GM12878 (cell line): Measurements from ENCODE around the gene TMPRSS3. TPM values are rescaled to one million over a fixed set of nuclear protein-coding genes. Genes with fewer than 3 reads are reported as not detected.

Source experiments
- ATAC-seq: fragments of 200-7000 bp; cut with Tn5 transposase; 3 replicates; pipeline ENCODE4 v1.9.1; 2020; ENCODE audit warnings: mild to moderate bottlenecking, moderate library complexity
- BruUV-seq: library from RNA; stranded (reverse); fragments of 400-500 nt; replicated peaks from 2 replicates; lab custom pipeline; 2021; lab: Mats Ljungman, UMichigan
- CTCF ChIA-PET: fragments of 300-600 bp; sonication (Branson Sonifier 250); formaldehyde crosslinking; extraction: SDS; loops from one replicate; lab custom pipeline; 2021; ENCODE audit warnings: inconsistent platforms; lab: Yijun Ruan, JAX
- POLR2A ChIA-PET: fragments of 350-600 bp; formaldehyde crosslinking; extraction: SDS; loops from one replicate; lab custom pipeline; 2021; ENCODE audit warnings: inconsistent platforms; lab: Charles Lee
- RAD21 ChIA-PET: fragments of 300-600 bp; sonication (Branson Sonifier 250); formaldehyde crosslinking; loops from one replicate; lab custom pipeline; 2023; ENCODE audit warnings: antibody characterized with exemption; ENCODE audit not compliant: unreplicated experiment; lab: Charles Lee
- SMC1A ChIA-PET: fragments of 300-600 bp; sonication (Branson Sonifier 250); formaldehyde crosslinking; loops from one replicate; lab custom pipeline; 2023; ENCODE audit not compliant: unreplicated experiment, uncharacterized antibody; lab: Charles Lee
- DNase-seq: peaks from one replicate; pipeline ENCODE4 v3.0.0-alpha.2; 2011; ENCODE audit warnings: low read depth, low spot score
- FAIRE-seq: peaks from 3 replicates; lab custom pipeline; 2011; peaks lifted over from hg19 to GRCh38; lab: Jason Lieb, UNC
- H2AFZ ChIP-seq: 2 replicates; pipeline ENCODE4 v1.6.0; 2011; ENCODE audit warnings: low read depth, low read length, control low read depth; ENCODE audit not compliant: control insufficient read depth
- H3K27ac ChIP-seq: 2 replicates; pipeline ENCODE4 v1.5.1; 2011; ENCODE audit warnings: control low read depth; ENCODE audit not compliant: control insufficient read depth, insufficient read depth
- H3K27me3 ChIP-seq, 2 experiments: replicated peaks in 1 of 2; 2 replicates each; pipeline versions ENCODE4 v1.6.0 to v1.6.1; 2011; ENCODE audit warnings: low read length in 1 of 2; ENCODE audit not compliant: control insufficient read depth in 2 of 2, insufficient read depth in 2 of 2
- H3K36me3 ChIP-seq, 2 experiments: 2 replicates each; pipeline ENCODE4 v1.5.1; 2011; ENCODE audit warnings: low read length in 1 of 2; ENCODE audit not compliant: control insufficient read depth in 2 of 2, insufficient read depth in 2 of 2
- H3K4me1 ChIP-seq: 2 replicates; pipeline ENCODE4 v1.6.1; 2011; ENCODE audit warnings: mild to moderate bottlenecking, low read length, moderate library complexity, mixed read lengths; ENCODE audit not compliant: control insufficient read depth, insufficient read depth
- H3K4me2 ChIP-seq: 2 replicates; pipeline ENCODE4 v1.6.0; 2011; ENCODE audit warnings: control low read depth; ENCODE audit not compliant: control insufficient read depth, insufficient read depth
- H3K4me3 ChIP-seq: fragments of 200-600 bp; sonication (generic); 2 replicates; pipeline ENCODE4 v1.5.1; 2016
- H3K79me2 ChIP-seq: 2 replicates; pipeline ENCODE4 v1.6.0; 2011; ENCODE audit warnings: low read length; ENCODE audit not compliant: control insufficient read depth, insufficient read depth
- H3K9ac ChIP-seq: 2 replicates; pipeline ENCODE4 v1.8.0; 2011; ENCODE audit warnings: low read length, control low read depth, mixed read lengths; ENCODE audit not compliant: control insufficient read depth, insufficient read depth
- H3K9me3 ChIP-seq: replicated peaks from 3 replicates; pipeline ENCODE4 v1.5.1; 2011; ENCODE audit warnings: mild to moderate bottlenecking, low read length; ENCODE audit not compliant: control insufficient read depth, insufficient read depth
- H4K20me1 ChIP-seq: 2 replicates; pipeline ENCODE4 v1.6.0; 2011; ENCODE audit not compliant: control insufficient read depth, insufficient read depth
- CEBPB ChIP-seq, 2 experiments: fragments of 150-350 bp in 1 of 2; IDR thresholded peaks; 2 replicates each; pipeline ENCODE4 v1.6.1; 2012 to 2014; ENCODE audit warnings: low read depth in 2 of 2, low read length in 2 of 2, borderline replicate concordance in 1 of 2, inconsistent platforms in 1 of 2
- WGBS: methylation state at CpG from one replicate; pipeline ENCODE4 v1.1.6; 2016; ENCODE audit warnings: low lambda C conversion rate; ENCODE audit not compliant: insufficient replicate concordance, insufficient coverage; ENCODE audit errors: missing lambda C conversion rate; 5-methylcytosine and 5-hydroxymethylcytosine counted together
- in situ Hi-C: fragments of 300-500 bp; cut with MboI; formaldehyde crosslinking; loops from 9 replicates; pipeline ENCODE4 v1.14.3; 2018; ENCODE audit warnings: mixed read lengths
- intact Hi-C: fragments of 100-400 bp; cut with micrococcal nuclease; formaldehyde crosslinking; loops from one replicate; pipeline ENCODE4 v1.14.2; 2022; ENCODE audit not compliant: unreplicated experiment
- polyA plus RNA-seq, 11 experiments: library from polyadenylated mRNA; depleted of rRNA in 4 of 11; unstranded in 6 of 11; stranded (reverse) in 5 of 11; fragments of >200 nt; fragmentation: Nextera tagmentation in 4 of 11; fragmentation: Illumina TruSeq in 1 of 11; extraction: Ambion mirVana in 4 of 11; extraction: Trizol in 1 of 11; gene quantifications; 1 replicate in 1 of 11; 2 replicates in 10 of 11; pipeline versions ENCODE4 v1.2.1 to v1.2.3, GENCODE V29; 2011 to 2016; ENCODE audit warnings: inconsistent platforms in 2 of 11, missing spikeins in 2 of 11, low read depth in 1 of 11
- total RNA-seq, 4 experiments: library from RNA; depleted of rRNA in 3 of 4; stranded (reverse); fragments of >200 nt in 3 of 4; fragmentation: Illumina TruSeq in 1 of 4; extraction: Trizol in 1 of 4; gene quantifications; 2 replicates each; pipeline versions ENCODE4 v1.2.1 to v1.2.3, GENCODE V29; 2013 to 2021
- TF ChIP-seq, protein P1 (sequence below): IDR thresholded peaks from 2 replicates; pipeline ENCODE4 v1.6.1; 2011; ENCODE audit warnings: borderline replicate concordance, low read depth, mild to moderate bottlenecking, moderate library complexity, low read length; ENCODE audit not compliant: insufficient read depth, poor library complexity, severe bottlenecking

Gene TMPRSS3
- total and polyA plus RNA-seq, 10 of the 15 experiments (the other 5 are each of a cell fraction or from before 2014, with no cell fraction given), result 0.51 to 1.5 (median 0.82) TPM; not detected in 1

DNA sequence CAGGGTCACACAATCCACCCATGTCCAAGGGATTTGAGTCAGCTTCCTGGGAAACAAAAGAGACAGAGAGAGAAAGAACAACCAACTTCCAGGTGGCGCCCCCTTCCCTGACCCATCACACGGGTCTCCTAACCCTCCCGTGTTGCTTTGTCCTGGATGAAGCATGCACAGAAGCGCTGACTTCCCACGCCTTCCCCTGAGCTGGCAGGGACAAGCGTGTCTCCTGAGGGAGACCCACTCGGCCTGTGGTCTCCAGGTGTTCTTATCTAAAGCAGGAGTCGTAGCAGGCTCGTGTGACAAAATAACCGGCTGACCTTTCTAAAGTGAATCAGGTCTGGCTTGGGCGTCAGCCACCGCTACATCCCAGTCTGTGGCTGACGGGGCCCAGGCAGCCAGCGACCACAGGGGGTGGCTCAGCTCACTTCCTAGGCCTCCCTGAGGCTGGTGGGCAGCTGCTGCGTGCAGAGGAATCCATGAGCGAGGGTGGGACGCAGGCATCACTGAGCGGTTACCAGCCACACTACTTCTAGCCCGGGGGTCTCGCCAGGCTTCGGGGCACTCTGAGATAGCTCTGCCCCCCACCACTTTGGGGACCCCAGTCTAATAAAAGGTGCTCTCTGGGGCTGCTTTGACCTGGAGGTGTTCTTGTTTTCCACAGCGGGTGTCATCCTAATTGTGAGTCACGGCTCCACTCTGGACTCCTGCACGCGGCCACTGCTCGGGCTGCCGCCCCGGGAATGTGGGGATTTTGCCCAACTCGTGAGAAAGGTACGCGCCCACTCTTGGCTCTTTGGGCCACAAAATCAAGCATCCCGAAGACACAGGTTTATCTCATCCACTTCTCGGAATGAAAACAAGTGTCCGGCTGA, 48.3 kb upstream of the TMPRSS3 start:
- BruUV-seq, result no TSS peak
- Histone ChIP-seq H3K79me2 (no peaks in the 10 kb centered on the region), H3K36me3 (no peaks in the 10 kb centered on the region), H4K20me1 (no peaks in the 10 kb centered on the region), H3K9me3 (no peaks in the 10 kb centered on the region), H3K27ac (no peak overlapping the region), H3K4me3 (no peak overlapping the region), H3K27me3 (no peaks in the 10 kb centered on the region), H2AFZ (no peak overlapping the region), H3K4me1 (peaks cover 24% of the 10 kb centered on the region), H3K4me2 (no peak overlapping the region), H3K9ac (no peak overlapping the region)
- intact Hi-C loops, result loop anchor here (5.0 kb wide), 1 partner anchor 67 kb away; no protein-coding TSS in a partner anchor
- in situ Hi-C loops, result no loop called here
- WGBS, result 70% methylated on average over 33 of the region's 34 CpGs
- ATAC-seq, result no peak
- no peak for TF ChIP-seq CEBPB (IDR thresholded peaks at IDR 0.05; ENCODE audit: borderline replicate concordance in 1 of 2, low read depth in 2 of 2, low read length in 2 of 2)
- TF ChIP-seq, protein P1, sequence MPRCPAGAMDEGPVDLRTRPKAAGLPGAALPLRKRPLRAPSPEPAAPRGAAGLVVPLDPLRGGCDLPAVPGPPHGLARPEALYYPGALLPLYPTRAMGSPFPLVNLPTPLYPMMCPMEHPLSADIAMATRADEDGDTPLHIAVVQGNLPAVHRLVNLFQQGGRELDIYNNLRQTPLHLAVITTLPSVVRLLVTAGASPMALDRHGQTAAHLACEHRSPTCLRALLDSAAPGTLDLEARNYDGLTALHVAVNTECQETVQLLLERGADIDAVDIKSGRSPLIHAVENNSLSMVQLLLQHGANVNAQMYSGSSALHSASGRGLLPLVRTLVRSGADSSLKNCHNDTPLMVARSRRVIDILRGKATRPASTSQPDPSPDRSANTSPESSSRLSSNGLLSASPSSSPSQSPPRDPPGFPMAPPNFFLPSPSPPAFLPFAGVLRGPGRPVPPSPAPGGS, result peak; percentile 31
- ChIA-PET CTCF (no interaction called here), RAD21 (interaction anchor here (0.9 to 5.9 kb wide), 4 partner anchors 21 to 69 kb away, joined by 3 to 81 read pairs (median 3); no protein-coding TSS in a partner anchor), POLR2A (no interaction called here), SMC1A (interaction anchor here (0.8 to 1.6 kb wide), 2 partner anchors 25 to 133 kb away, joined by 3 to 5 read pairs; no protein-coding TSS in a partner anchor)
- no peak for FAIRE-seq
- DNase-seq, result no peak
